ENCODE data around the gene DENND1A. TPM values are rescaled to one million over a fixed set of nuclear protein-coding genes. Genes with fewer than 3 reads are reported as not detected.

DENND1A gene
- total and polyA plus RNA-seq, 2 donors from 2014 or later: 16.3 to 19.6 TPM

DNA sequence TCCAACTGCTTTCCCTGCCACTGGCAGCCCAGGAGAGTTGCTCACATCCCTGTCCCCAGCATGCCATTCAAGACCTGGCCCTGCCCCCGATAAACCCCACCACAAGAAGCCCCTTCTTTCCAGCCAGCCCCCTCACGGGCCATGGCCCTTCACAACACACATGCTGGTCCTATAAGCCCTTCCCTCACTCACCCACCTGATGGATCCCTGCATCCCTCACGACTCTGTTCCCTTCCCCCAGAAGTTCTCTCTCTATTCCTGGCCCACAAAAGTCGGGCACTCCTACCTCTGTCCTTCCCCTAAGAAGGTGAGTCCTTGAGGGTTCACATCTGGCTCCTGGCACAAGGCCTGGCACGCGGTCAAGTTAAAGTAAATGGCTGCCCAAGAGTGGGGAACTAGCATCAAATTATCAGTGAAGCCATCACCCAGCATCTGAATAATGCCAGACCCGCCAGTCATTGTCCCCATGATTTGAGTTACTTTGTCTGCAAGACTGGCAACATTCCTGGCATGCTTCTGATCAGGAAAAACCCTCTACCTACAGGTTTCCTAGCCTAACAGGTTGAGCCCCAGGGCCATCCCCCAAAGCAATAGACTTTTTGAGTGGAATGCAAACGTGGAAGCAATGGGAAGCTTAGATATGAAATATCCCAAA, 508.0 kb downstream of the DENND1A start:
- Histone ChIP-seq H3K36me3 (ENCODE audit: control insufficient read depth in 2 of 3, insufficient read depth in 3 of 3, low read length in 3 of 3) (peaks cover 2 to 7% (median 5%) of the 10 kb centered on the region in 3 donors), H3K9ac (ENCODE audit: low read length in 3 of 3) (no peak overlapping the region), H3K9me3 (ENCODE audit: control insufficient read depth in 2 of 3, insufficient read depth in 1 of 3, low read length in 3 of 3) (no peaks in the 10 kb centered on the region), H3K4me3 (ENCODE audit: low read length in 3 of 3) (no peak overlapping the region), H3K27me3 (ENCODE audit: control insufficient read depth, insufficient read depth, low read length) (no peaks in the 10 kb centered on the region), H3K27ac (ENCODE audit: low read depth in 2 of 2, low read length in 2 of 2) (no peak overlapping the region), H3K4me1 (ENCODE audit: control insufficient read depth in 2 of 3, insufficient read depth in 2 of 3, low read depth in 1 of 3, low read length in 3 of 3) (peaks cover 0 to 2% (median 0%) of the 10 kb centered on the region in 3 donors)
- no peak for FAIRE-seq
- TF ChIP-seq, protein P1, sequence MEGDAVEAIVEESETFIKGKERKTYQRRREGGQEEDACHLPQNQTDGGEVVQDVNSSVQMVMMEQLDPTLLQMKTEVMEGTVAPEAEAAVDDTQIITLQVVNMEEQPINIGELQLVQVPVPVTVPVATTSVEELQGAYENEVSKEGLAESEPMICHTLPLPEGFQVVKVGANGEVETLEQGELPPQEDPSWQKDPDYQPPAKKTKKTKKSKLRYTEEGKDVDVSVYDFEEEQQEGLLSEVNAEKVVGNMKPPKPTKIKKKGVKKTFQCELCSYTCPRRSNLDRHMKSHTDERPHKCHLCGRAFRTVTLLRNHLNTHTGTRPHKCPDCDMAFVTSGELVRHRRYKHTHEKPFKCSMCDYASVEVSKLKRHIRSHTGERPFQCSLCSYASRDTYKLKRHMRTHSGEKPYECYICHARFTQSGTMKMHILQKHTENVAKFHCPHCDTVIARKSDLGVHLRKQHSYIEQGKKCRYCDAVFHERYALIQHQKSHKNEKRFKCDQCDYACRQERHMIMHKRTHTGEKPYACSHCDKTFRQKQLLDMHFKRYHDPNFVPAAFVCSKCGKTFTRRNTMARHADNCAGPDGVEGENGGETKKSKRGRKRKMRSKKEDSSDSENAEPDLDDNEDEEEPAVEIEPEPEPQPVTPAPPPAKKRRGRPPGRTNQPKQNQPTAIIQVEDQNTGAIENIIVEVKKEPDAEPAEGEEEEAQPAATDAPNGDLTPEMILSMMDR (IDR thresholded peaks at IDR 0.05; ENCODE audit: borderline replicate concordance, extremely low read depth, insufficient read depth): no peak
- DNase-seq: peak in 2 of 5 donors; percentile 18 to 27
- intact Hi-C loops (cut with DNase I): no loop called here

DNA sequence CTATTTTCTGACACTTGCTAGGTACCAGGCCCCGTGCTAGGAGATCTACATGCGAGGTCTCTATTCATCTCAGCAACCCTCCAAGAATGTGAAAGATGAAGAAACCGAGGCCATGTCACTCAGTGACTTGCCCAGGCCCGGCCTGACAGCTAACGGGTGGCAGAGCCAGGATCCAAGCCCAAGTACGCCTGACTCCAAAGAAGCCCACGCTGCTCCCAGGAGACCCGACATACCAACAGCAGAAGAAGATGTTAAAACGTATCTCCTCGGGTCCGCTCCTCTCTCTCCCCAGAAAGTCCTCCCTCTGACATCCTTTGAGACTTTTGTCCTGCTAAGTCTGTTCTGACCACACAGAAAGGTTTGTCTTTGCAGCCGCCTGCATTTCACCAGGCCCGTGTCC, 508.7 kb downstream of the DENND1A start:
- Histone ChIP-seq H3K27me3 (ENCODE audit: control insufficient read depth, insufficient read depth, low read length) (no peaks in the 10 kb centered on the region), H3K9ac (ENCODE audit: low read length in 3 of 3) (no peak overlapping the region), H3K4me1 (ENCODE audit: control insufficient read depth in 2 of 3, insufficient read depth in 2 of 3, low read depth in 1 of 3, low read length in 3 of 3) (peaks cover 0 to 2% (median 0%) of the 10 kb centered on the region in 3 donors), H3K9me3 (ENCODE audit: control insufficient read depth in 2 of 3, insufficient read depth in 1 of 3, low read length in 3 of 3) (no peaks in the 10 kb centered on the region), H3K27ac (ENCODE audit: low read depth in 2 of 2, low read length in 2 of 2) (no peak overlapping the region), H3K4me3 (ENCODE audit: low read length in 3 of 3) (no peak overlapping the region), H3K36me3 (ENCODE audit: control insufficient read depth in 2 of 3, insufficient read depth in 3 of 3, low read length in 3 of 3) (peaks cover 2 to 7% (median 5%) of the 10 kb centered on the region in 3 donors)
- intact Hi-C loops (cut with DNase I): no loop called here
- DNase-seq (no peak), FAIRE-seq (no peak)
- TF ChIP-seq, protein P1 (IDR thresholded peaks at IDR 0.05; ENCODE audit: borderline replicate concordance, extremely low read depth, insufficient read depth): no peak

DNA sequence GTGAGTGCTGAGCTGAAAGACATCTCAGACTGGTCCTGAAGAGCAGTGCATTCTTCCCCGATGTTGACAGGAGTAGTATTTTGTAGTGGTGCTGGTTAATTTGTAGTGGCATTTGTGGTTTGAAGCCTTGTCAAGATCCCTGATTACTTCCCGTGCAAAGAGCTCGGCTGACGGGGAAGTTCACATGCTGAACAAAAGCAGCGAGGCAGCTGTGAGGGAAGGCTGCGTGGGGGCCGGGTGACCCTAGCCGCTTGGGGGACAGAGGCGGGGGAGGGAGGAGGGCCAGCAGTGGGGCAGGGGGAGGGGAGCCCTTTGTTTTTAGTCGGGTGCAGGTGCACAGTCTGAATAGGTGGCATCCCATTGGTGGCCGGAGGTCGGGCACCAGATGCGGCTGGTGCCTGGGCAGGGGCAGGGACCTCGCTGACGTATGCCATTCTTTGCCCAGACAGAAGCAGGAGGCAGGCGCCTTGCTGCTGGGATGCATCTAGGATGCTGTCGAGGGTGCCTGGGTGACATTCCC, 509.3 kb downstream of the DENND1A start:
- no peak overlapping the region for H3K9ac ChIP-seq (ENCODE audit: low read length in 3 of 3)
- no peak for FAIRE-seq
- DNase-seq: peak in 3 of 5 donors; percentile 29 to 49 (median 45)
- no peaks in the 10 kb centered on the region for H3K27me3 ChIP-seq (ENCODE audit: control insufficient read depth, insufficient read depth, low read length)
- H3K9me3 ChIP-seq (ENCODE audit: control insufficient read depth in 2 of 3, insufficient read depth in 1 of 3, low read length in 3 of 3): no peaks in the 10 kb centered on the region
- peaks cover 2 to 10% (median 5%) of the 10 kb centered on the region in 3 donors for H3K36me3 ChIP-seq (ENCODE audit: control insufficient read depth in 2 of 3, insufficient read depth in 3 of 3, low read length in 3 of 3)
- TF ChIP-seq, protein P1 (IDR thresholded peaks at IDR 0.05; ENCODE audit: borderline replicate concordance, extremely low read depth, insufficient read depth): no peak
- H3K4me3 ChIP-seq (ENCODE audit: low read length in 3 of 3): no peak overlapping the region
- H3K27ac ChIP-seq (ENCODE audit: low read depth in 2 of 2, low read length in 2 of 2): no peak overlapping the region
- intact Hi-C loops (cut with DNase I): no loop called here
- peaks cover 0 to 2% (median 0%) of the 10 kb centered on the region in 3 donors for H3K4me1 ChIP-seq (ENCODE audit: control insufficient read depth in 2 of 3, insufficient read depth in 2 of 3, low read depth in 1 of 3, low read length in 3 of 3)

All from kidney (tissue), 14 donors.